Activated CD8-positive, alpha-beta memory T cell treated with anti-CD3 and anti-CD28 coated beads for 1 hour (primary cell): Measurements from ENCODE around the gene TRIM7.

ENCODE experiments used
- DNase-seq, 2 donors: peaks; one replicate each; pipeline ENCODE4 v3.0.0-alpha.2; 2020; ENCODE audit warnings: low read depth in 1 of 2; ENCODE audit errors: extremely low read depth in 1 of 2

Gene TRIM7

DNA sequence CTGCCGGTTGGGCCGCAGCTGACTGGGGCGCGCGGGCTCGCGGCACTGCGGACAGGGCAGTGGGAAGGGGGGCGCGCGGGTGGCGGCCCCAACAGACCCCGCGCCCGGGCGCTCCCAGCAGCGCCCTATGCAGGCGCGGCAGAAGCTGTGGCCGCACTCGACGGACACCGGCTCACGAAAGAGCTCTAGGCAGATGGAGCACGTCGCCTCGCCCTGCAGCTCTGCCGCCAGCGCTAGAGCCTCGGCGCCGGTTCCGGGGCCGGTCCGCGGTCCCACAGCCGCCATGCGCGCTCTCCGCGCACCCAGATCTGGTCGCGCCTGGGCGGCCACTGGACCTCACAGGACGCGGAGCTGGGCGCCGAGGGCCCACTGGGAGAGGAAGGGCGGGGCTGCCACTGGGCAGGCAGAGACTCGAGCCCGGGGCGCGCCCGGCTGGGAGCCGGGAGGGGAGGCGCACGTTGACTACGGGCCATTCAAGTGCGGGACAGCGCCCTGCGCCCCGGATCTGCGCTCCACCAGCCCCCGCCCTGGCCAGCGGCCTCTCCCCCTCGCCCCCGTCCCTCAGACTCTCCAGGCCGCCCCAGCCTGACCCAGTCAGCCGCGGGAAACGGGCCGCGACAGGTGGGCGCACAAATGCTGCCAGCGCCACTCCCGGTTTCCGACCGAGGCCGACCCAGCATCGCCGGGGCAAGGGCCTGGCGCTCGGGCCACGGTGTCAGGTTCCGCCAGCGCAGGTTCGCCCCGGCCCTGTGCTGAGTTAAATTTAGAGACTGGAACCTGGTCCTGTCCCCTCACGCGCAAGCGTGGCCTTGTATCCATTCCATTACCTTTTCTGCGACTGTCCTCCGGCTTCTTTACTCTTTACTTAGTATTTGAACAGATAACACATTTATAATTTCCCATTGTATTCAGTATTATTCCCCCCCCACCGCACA is at the start of gene TRIM7:
Gene TRIM7, minus strand, starts transcription at position 371 of the 935 bp plus-strand sequence. Its CDS starts 86 bp downstream, at position 285.
- DNase-seq: no peak

DNA sequence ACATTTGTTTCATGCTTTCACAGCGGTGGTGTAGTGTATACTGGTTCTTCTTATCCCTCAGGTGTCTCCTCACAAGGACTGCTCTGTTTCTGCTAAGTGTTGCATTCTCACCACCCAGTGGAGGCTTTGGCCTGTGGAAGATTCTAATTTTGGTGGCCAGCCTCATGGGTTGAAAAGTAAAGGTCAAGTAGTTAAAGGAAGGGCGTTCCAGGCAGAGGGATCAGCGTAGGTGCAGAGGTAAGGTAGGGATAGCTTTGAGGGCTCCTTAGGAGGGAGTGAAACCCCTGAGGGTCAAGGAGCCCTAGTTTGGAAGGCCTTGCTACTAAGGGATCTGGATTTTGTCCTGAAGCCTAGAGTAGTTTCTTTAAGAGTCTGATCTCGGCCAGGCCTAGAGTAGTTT is 43.3 kb upstream of the TRIM7 start:
- no peak for DNase-seq

DNA sequence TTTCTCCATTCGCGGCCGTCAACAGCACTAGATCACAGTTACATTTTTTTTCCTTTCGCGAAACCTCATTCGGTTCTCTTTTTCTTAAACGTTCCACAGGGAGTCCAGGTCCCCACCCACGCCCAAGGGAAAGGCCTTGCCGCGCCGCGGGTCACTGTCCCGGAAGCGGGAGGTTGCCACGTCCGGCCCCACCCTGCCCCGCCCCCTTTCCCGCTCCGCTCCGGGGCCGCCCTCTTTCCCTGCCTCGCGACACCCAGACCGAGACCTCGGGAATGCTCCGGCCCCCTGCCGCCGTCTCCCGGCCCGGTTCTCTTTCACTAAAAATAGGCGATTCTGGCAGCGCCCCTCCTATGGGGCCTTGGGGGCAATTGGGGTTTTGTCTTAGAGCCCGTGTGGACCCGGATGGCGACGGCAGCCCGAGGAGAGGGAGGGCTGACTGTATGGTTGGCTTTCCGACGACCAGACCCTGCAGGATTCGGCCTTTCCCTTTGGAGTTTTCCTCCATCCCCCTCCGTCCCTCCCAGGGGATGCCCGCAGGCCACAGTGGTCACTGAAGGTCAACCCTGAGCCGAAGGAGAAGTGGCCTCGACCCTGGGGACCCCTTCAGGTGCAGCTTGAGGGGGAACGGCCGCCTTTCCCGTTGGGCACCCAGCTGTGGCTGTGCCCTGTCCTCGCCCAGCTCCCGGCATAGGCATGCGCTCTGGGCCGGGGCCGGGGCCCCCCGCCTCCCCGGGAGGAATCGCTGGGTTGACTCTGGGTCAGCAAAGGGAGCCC is 41.5 kb upstream of the TRIM7 start:
- DNase-seq: peak in 1 of 2 donors; percentile 63

DNA sequence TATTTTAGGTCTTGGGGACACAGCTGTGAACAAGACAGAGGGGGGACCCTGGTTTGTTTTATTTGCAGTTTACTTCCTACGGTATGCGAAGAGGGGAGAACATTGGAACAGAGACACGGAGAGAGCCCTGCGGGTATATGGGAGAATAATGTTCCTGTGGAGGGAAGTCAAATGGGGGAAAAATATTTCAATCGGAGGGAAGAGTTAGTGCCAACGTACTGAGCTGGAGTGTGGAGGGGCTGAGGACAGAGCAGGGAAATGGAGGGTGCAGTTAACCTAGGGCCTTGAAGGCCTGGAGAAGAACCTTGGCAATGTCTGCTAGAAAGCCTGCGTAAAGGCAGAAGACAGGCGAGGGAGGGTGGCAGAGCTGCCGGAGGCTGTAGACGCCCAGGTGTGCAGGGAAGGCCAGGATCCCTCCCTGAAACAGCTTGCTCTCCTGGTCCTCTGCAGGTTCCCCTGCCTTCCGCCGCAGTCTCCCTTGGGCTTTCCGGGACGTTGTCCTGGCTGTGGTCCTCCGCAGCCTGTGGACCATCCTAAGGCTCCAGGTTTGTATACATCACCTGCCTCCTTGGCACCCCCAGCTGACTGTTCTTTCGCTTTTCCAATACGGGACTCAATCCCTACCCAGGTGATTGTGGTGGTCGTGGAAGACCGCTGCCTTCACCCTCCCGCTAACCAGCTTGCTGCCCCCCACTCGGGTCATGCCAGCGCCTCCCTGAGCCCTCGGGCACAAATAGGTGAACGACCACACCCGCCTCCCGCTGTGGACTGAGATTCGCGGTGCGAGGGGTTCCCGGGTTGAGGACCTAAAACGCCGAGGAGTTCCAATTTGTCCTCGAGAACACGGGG is 40.7 kb upstream of the TRIM7 start:
- DNase-seq: no peak

DNA sequence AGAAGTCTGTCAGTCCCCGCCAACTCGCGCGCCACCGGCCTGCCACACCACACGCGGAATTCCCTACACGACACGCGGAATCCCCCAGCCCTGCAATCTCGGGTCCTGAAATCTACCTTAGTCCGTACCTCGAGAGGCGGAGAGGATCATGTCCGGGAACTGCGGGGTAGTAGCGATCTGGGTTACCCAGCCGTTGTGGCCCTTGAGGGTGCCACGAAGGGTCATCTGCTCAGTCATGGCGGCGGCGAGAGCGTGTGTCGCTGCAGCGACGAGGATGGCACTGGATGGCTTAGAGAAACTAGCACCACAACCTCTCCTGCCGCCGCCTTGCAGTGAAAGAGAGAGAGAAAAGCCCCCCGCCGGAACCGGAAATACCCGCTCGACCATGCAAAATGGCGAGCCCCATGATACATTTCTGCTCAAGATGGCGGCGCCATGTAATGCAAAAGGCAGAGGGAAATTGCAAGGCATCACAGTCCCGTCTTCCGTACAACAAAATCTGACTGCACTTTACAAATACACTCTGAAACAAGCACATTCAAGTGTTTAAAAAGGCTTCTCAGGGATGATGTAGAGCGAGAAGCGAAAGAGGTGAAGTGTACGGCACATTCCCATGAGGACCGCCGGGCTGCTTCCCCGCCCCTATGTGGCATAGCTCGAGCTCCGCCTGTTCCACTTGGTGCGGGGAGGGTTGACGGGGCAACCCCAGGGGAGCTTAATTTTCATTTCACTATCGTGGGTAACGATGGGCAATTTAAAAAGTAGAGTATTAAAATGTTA is 38.8 kb upstream of the TRIM7 start, which contains the start of gene RACK1:
Gene RACK1, minus strand, starts transcription at position 343 of the 780 bp plus-strand sequence. Its CDS starts 106 bp downstream, at position 237.
- DNase-seq: peak; percentile 76 to 80

DNA sequence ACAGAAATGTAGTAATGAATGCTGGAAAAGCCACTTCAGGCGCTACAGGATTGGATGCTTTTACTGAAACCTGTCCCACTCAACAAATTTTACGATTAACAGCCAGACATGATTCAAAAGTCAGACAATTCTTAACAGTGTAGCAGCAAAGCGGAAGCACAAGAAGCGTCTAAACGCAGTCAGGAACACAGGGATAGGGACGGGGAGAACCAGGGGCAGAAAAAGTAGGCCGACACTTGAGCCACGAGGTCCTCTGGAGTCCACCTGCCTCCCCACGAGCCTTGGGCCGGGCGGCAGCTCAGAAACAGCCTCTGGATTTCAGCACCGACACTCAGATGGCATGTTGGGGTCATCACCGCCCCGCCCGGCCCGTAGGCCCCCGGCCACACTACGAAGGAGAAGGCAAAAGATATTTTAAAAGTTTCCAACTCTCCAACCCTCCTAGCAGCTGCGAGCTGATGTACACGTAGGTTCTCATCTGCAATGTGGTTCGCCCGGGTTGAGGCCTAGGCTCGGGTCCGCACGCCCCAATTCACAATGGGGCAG is 38.1 kb upstream of the TRIM7 start:
- no peak for DNase-seq

DNA sequence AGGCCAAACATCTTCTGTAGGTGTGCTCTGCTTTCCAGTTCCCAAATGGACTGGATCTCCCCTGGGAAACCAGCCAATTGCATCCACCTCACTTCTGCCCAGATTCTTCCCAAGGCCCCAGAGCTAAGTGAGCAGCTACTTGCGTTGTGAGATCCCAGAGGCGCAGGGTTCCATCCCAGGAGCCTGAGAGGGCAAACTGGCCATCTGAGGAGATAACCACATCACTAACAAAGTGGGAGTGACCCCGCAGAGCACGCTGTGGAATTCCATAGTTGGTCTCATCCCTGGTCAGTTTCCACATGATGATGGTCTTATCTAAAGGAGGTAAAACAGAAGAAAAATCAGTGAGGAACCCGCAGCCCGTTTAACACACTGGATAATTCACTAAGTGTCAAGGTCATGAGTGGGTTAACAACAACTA is 37.0 kb upstream of the TRIM7 start:
- no peak for DNase-seq

DNA sequence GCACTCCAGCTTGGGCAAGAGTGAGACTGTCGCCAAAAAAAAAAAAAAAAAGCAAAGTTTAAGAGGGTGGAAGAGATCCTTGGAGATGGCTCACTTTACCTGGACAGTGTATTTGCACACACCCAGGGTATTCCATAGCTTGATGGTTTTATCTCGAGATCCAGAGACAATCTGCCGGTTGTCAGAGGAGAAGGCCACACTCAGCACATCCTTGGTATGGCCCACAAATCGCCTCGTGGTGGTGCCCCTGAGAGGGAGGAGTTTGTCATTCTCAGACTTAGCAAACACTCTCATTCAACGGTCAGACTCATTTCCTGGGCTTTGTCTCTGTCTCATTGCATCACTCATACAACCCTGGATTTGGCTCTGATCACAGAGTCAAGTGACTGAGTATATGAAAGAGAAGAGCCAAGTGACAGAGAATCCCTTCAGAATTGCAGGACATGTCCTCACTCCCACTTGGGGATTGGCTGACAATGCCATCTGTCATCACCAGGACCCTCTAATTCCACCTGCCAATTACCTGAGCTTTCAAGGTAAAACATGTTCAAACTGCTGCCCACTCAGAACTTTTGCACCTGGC is 36.5 kb upstream of the TRIM7 start:
- DNase-seq: no peak

DNA sequence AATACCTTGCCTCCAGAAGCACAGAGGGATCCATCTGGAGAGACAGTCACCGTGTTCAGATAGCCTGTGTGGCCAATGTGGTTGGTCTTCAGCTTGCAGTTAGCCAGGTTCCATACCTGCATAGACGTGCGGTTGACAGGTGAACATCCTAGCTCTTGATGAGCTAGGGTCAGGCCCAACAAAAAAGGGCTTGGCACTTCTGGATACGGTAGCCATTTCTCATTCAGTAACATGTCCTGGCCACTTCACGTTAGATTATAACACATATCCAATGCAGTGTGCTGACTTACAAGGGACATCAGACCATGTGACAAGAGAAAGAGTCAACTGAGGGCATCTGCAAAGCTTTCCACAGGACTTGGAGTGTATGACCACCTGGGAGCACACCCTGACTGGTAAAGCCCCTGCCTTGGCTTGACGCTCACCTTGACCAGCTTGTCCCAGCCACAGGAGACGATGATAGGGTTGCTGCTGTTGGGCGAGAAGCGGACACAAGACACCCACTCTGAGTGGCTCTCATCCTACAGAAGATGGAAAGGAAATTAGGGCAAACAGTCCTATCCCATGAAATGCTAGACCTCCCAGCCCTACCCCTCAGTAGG is 34.2 kb upstream of the TRIM7 start:
- no peak for DNase-seq

DNA sequence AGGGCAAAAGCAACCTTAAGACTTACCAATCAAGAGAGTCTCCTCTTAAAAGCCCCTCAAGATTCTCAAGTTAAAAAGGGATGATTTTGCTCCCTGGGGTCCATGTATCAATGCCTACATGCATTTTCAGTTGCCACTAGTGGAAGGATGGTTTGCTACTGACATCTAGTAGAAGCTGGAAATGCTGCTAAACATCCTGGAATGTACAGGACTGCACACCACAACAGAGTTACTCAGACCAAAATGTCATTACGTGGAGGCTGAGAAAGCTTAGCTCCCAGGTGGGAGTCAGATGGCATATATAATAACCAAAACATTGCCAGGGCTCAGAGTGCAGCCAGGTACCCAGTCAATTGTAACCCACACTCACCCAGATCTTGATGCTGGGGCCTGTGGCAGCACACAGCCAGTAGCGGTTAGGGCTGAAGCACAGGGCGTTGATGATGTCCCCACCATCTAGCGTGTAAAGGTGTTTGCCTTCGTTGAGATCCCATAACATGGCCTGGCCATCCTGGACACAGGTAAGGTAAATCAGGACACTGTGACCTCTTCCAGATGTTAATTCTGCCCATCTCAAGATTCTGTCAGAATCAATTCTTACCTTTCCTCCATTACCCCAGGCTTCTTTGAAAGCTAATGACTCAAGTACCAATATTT is 32.9 kb upstream of the TRIM7 start:
- no peak for DNase-seq

DNA sequence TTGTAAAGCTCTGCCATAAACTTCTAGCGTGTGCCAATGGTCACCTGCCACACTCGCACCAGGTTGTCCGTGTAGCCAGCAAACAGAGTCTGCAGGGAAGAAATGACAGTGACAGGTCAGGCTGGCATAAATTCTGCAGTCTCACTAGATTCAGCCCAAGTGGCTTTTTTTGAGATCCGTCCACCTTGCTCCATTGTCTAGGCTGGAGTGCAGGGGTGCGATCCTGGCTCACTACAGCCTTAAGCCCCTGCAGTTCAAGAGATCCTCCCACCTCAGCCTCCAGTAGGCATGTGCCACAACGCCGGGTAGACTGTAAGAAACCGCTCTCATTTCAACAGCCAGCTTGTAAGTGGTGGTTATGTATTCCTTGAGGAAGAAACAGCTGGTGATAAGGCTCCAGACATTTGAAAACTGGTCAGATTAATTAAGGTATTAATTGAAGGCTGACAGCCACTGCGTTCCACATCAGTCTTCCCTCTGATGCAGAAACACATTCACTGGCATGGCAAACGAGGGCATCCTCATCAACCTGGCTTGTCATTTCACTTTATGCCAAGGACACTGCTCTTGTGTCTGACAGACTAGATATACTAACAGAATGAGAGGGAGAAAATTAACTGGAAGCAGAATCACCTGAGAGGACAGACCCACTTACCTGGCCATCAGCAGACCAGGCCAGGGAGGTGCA is 32.1 kb upstream of the TRIM7 start:
- no peak for DNase-seq

DNA sequence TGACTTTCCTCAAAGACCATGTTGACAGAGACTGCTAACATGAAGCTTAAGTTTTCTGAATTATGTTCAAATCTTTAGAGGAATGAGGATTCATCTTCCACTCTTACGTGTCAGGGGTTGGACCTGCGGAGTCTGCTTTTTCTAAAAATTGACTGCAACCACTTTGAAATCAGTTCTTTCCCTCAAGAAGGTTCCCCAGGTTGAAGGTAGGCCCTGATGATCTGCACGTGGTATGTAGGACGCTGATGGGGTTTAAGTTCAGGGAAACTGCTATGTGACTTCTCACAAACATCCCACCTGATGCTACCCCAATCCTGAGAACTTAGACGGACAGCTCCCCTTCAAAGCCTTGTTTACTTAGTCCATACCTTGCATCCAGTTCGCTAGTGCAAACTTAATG is 31.5 kb upstream of the TRIM7 start:
- no peak for DNase-seq

DNA sequence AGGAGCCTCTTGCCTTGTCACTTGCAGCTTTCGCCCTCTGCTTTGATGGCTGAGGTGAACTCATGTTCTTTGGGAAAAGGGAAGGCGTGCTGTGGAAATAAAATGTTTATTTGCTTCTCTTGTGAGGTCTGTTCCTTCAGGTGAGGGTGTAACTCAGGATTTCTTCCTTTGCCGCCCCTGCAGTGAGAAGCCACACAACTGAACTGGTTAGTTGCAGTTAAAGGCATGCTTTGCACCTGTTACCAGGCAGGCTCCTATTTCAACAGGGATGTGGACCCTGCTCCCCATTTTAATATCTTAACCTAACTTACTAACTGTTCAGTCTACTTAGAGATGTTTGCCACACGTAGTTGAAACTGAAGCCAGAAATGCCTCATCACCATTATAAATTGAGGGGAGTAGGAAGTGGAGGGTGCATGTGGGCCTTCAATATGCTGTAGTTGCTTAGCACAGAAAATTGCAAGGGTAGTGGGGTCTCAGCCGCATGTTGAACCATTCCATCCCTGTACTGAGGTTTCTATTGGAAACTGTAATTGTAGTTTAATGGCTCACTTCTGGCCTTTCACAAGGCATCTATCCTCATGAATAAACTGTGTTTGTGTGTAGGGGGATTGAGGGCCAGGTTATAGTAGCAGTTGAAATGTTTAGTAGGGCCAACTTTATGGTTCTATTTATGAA is 30.8 kb upstream of the TRIM7 start:
- DNase-seq: no peak

DNA sequence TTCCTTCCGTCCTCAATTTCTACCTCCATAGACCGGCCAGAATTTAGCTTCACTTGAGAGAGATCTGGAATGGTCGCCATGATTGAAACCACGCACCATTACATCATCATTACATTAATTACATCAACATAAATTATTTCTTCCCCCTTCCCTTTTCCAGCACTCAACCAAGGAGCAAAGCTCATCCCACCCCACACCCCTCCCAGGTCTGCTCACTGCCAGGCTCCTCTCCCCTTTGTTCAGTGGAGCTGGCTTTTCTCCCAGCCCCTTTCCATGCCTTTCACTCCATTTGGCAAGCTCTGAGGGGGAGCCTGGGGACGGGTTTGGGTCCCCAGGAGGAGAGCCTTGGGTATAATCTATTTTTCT is 30.3 kb upstream of the TRIM7 start:
- no peak for DNase-seq

DNA sequence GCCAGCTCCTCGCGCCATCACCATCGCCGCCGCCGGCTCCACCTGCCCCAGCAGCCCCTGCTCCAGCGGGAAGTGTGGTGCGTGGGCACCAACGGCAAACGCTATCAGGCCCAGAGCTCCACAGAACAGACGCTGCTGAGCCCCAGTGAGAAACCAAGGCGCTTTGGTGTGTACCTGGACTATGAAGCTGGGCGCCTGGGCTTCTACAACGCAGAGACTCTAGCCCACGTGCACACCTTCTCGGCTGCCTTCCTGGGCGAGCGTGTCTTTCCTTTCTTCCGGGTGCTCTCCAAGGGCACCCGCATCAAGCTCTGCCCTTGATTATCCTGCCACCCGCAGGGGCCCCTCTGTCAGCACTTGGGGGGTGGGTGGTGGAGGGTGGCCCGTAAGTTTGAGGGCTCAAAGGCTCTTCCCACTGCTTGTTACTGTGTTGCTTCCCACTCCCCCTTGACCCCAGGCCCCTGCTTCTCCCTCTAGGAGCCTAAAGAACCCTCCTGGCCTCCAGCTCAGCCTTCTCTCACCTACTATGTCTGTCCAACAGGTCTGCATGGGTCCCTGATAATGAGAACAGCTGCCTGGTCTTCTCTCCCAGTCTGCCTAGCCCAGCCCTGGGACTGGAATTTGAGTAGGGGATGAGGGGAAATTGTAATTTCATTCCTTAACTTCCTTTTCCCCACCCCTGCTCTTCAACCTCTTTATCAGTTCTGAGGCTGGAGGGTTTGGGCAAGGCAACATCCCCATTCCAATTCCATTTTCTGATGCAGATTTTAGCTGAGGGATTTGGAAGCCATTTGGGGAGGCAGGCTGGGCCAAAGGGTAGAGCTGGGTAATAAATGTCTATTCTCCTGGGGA is 29.7 kb upstream of the TRIM7 start:
- no peak for DNase-seq

DNA sequence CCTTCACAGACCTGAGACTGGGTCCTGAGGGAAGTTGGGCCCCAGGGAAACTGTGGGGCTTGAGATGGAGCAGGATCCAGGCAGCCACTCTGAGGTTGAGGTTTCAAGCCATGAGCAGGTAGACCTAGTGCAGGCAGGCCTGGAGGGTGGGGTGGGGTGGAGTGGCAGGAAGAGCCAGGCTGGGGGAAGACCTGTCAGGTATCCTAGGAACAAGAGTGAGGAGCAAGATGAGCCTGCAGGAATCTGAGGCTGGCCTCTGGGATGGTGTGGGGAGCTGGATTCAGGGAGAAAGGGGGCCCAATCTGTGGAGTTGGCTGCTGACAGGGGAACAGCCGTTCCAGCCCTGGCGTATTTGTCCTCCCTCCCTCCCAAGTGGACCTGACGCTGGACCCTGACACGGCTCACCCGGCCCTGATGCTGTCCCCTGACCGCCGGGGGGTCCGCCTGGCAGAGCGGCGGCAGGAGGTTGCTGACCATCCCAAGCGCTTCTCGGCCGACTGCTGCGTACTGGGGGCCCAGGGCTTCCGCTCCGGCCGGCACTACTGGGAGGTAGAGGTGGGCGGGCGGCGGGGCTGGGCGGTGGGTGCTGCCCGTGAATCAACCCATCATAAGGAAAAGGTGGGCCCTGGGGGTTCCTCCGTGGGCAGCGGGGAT is 28.9 kb upstream of the TRIM7 start:
- DNase-seq: no peak
